GM23338 (cell line): ENCODE measurements around the gene CSTB. TPM values are rescaled to one million over a fixed set of nuclear protein-coding genes. Genes with fewer than 3 reads are reported as not detected.

Experiments used
- ATAC-seq: fragments of 200-7000 bp; cut with Tn5 transposase; 3 replicates; pipeline ENCODE4 v1.9.1; 2020
- DNase-seq: peaks from one replicate; pipeline ENCODE4 v3.0.0-alpha.2; 2015; ENCODE audit warnings: low spot score
- H2AFZ ChIP-seq: fragments of 200-600 bp; sonication (generic); 2 replicates; pipeline ENCODE4 v1.8.0; 2016; ENCODE audit warnings: antibody characterized with exemption, mild to moderate bottlenecking, moderate library complexity
- H3F3A ChIP-seq: fragments of 200-600 bp; sonication (generic); replicated peaks from 2 replicates; pipeline ENCODE4 v1.8.0; 2017; ENCODE audit warnings: antibody characterized with exemption, mixed run types, low read depth
- H3K27ac ChIP-seq: fragments of 200-600 bp; sonication (generic); 2 replicates; pipeline ENCODE4 v1.6.1; 2016; ENCODE audit warnings: low read depth
- H3K27me3 ChIP-seq: fragments of 200-600 bp; sonication (generic); 2 replicates; pipeline ENCODE4 v1.8.0; 2016; ENCODE audit warnings: mild to moderate bottlenecking, mixed run types, moderate library complexity; ENCODE audit not compliant: insufficient read depth
- H3K36me3 ChIP-seq: fragments of 200-600 bp; sonication (generic); 2 replicates; pipeline ENCODE4 v1.8.0; 2016; ENCODE audit warnings: mild to moderate bottlenecking; ENCODE audit not compliant: insufficient read depth
- H3K4me1 ChIP-seq: fragments of 200-600 bp; sonication (generic); 2 replicates; pipeline ENCODE4 v1.8.0; 2016; ENCODE audit warnings: mild to moderate bottlenecking, moderate library complexity; ENCODE audit not compliant: insufficient read depth
- H3K4me2 ChIP-seq: fragments of 200-600 bp; sonication (generic); 2 replicates; pipeline ENCODE4 v1.7.1; 2017; ENCODE audit warnings: mixed run types
- H3K4me3 ChIP-seq: fragments of 200-600 bp; sonication (generic); 2 replicates; pipeline ENCODE4 v1.6.1; 2016; ENCODE audit warnings: mixed run types
- H3K79me2 ChIP-seq: fragments of 200-600 bp; sonication (generic); replicated peaks from 2 replicates; pipeline ENCODE4 v1.8.0; 2017; ENCODE audit warnings: mild to moderate bottlenecking; ENCODE audit not compliant: insufficient read depth
- H3K9me2 ChIP-seq: fragments of 200-600 bp; sonication (generic); 2 replicates; pipeline ENCODE4 v1.8.0; 2017; ENCODE audit not compliant: insufficient read depth
- H4K20me1 ChIP-seq: fragments of 200-600 bp; sonication (generic); replicated peaks from 2 replicates; pipeline ENCODE4 v1.8.0; 2017; ENCODE audit warnings: mild to moderate bottlenecking; ENCODE audit not compliant: insufficient read depth
- H3K27ac Mint-ChIP-seq: 2 replicates; pipeline ENCODE4 v1.8.0; 2020; ENCODE audit warnings: inconsistent platforms, mild to moderate bottlenecking, moderate library complexity, mixed read lengths
- H3K27me3 Mint-ChIP-seq: 3 replicates; pipeline ENCODE4 v1.8.0; 2022; ENCODE audit warnings: low read depth, mild to moderate bottlenecking, moderate library complexity, mixed read lengths, inconsistent platforms; ENCODE audit not compliant: insufficient read depth, poor library complexity
- H3K36me3 Mint-ChIP-seq: 3 replicates; pipeline ENCODE4 v1.8.0; 2021; ENCODE audit warnings: low read depth, mild to moderate bottlenecking, inconsistent platforms, moderate library complexity, mixed read lengths
- H3K4me1 Mint-ChIP-seq: 3 replicates; pipeline ENCODE4 v1.8.0; 2020; ENCODE audit warnings: mild to moderate bottlenecking, inconsistent platforms, mixed read lengths
- H3K4me3 Mint-ChIP-seq: 3 replicates; pipeline ENCODE4 v1.8.0; 2021; ENCODE audit warnings: moderate library complexity, mild to moderate bottlenecking, inconsistent platforms, mixed read lengths
- H3K9me3 Mint-ChIP-seq: 3 replicates; pipeline ENCODE4 v1.8.0; 2020; ENCODE audit warnings: moderate library complexity, mild to moderate bottlenecking, inconsistent platforms, mixed read lengths
- CREB1 ChIP-seq: fragments of 250-450 bp; sonication (Bioruptor Pico); IDR thresholded peaks from 2 replicates; pipeline ENCODE4 v1.5.0; 2020; ENCODE audit warnings: low read depth, mild to moderate bottlenecking, moderate library complexity
- EZH2phosphoT487 ChIP-seq: fragments of 200-600 bp; sonication (generic); IDR thresholded peaks from one replicate; pipeline ENCODE4 v1.8.1; 2018; ENCODE audit warnings: antibody characterized with exemption; ENCODE audit not compliant: unreplicated experiment
- JUNB ChIP-seq: IDR thresholded peaks from one replicate; pipeline ENCODE4 v1.6.1; 2016; ENCODE audit warnings: antibody characterized with exemption; ENCODE audit not compliant: unreplicated experiment
- NANOG ChIP-seq: IDR thresholded peaks from 2 replicates; pipeline ENCODE4 v1.6.1; 2016; ENCODE audit warnings: antibody characterized with exemption, borderline replicate concordance
- POLR2AphosphoS5 ChIP-seq: IDR thresholded peaks from 2 replicates; pipeline ENCODE4 v1.6.1; 2016; ENCODE audit warnings: antibody characterized with exemption, low read depth
- STAT1 ChIP-seq: IDR thresholded peaks from one replicate; pipeline ENCODE4 v1.6.1; 2016; ENCODE audit warnings: antibody characterized with exemption; ENCODE audit not compliant: unreplicated experiment
- ZNF114 ChIP-seq: fragments of 250-450 bp; sonication (Bioruptor Pico); IDR thresholded peaks from 2 replicates; pipeline ENCODE4 v1.5.0; 2020; ENCODE audit warnings: mild to moderate bottlenecking, moderate library complexity
- ZNF331 ChIP-seq: fragments of 250-450 bp; sonication (Bioruptor Pico); IDR thresholded peaks from 2 replicates; pipeline ENCODE4 v1.5.0; 2020; ENCODE audit warnings: low read depth, mild to moderate bottlenecking, moderate library complexity
- polyA plus RNA-seq: library from polyadenylated mRNA; unstranded; fragments of >200 nt; fragmentation: Nextera tagmentation; extraction: Ambion mirVana; gene quantifications from 2 replicates; pipeline ENCODE4 v1.2.1, GENCODE V29; 2016
- total RNA-seq: library from RNA; depleted of rRNA; stranded (reverse); fragments of >200 nt; shearing (Covaris generic); gene quantifications from 2 replicates; pipeline ENCODE4 v1.2.3, GENCODE V29; 2014
- TF ChIP-seq, protein P1 (sequence below): IDR thresholded peaks from 2 replicates; pipeline ENCODE4 v1.6.1; 2016; ENCODE audit warnings: antibody characterized with exemption
- TF ChIP-seq, protein P2 (sequence below): IDR thresholded peaks from one replicate; pipeline ENCODE4 v1.6.1; 2018; ENCODE audit warnings: antibody characterized with exemption; ENCODE audit not compliant: unreplicated experiment

CSTB gene
- total and polyA plus RNA-seq, 2 experiments from 2014 or later, result 10.0 to 142 TPM

DNA sequence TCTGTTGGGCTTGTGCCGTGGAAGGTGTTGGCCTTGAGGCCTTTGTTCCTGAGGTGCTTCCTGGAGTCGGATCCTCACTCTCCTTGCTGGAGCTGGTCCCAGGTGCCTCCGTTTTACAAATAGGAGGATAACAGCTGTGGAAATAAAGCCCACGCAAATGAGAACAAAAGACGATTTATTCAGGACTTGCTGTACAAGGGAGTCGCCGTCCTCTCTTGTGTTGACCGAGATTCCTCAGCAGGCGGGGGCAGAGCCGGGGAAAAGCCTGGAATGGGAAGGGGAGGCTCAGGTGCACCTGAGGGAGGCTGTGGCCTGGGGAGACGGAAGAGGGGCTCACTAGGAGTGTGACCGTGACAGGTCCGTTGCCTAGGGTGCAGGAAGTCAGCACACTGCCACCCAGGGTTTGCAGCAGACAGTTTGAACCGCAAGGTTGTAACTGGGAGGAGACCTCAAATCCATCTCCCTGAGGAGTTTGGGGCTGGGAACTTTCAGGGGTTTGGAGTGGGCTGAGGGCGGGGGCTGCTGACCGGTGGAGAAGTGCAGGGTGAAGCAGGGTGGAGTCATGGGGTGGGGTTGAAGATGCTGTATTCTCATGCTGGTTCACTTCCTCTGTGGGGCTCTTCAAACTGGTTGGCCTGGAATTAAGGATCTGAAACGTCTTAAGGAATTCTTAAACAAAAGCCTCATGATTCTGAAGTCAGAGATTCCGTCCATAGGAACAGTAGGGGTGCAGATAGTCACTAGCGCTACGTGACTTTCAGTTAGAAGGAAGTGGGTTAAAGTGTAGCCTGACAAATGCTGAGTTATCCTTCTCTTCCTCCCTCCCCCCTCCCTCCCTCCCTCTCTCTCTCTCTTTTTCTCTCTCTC lies 2.6 kb upstream of the CSTB start:
- Histone ChIP-seq H3F3A (peaks cover 7% of the 10 kb centered on the region; the same call in 1 of the 2 replicates), H2AFZ (no peak overlapping the region), H3K36me3 (peaks cover 2% of the 10 kb centered on the region), H3K79me2 (peaks cover 16% of the 10 kb centered on the region), H3K4me1 (peaks cover 5% of the 10 kb centered on the region; the same call in 1 of the 2 replicates), H3K4me3 (no peak overlapping the region), H4K20me1 (no peaks in the 10 kb centered on the region), H3K9me2 (no peaks in the 10 kb centered on the region), H3K27ac (no peak overlapping the region; the same call in 1 of the 2 replicates), H3K27me3 (no peaks in the 10 kb centered on the region), H3K4me2 (0 out of 2 replicates have a peak overlapping the region, but pooled peaks have one; percentile 48)
- ATAC-seq (no peak), DNase-seq (peak; percentile 45)
- TF ChIP-seq STAT1 (no peak), EZH2phosphoT487 (no peak)
- Mint-ChIP-seq H3K36me3 (peaks cover 15% of the 10 kb centered on the region), H3K4me1 (peaks cover 24% of the 10 kb centered on the region), H3K27me3 (peaks cover 19% of the 10 kb centered on the region), H3K9me3 (no peaks in the 10 kb centered on the region; the same call in 2 of the 3 replicates), H3K27ac (peak overlapping the region; percentile 66; the same call in 1 of the 2 replicates), H3K4me3 (peak overlapping the region; percentile 39; the same call in 2 of the 3 replicates)

DNA sequence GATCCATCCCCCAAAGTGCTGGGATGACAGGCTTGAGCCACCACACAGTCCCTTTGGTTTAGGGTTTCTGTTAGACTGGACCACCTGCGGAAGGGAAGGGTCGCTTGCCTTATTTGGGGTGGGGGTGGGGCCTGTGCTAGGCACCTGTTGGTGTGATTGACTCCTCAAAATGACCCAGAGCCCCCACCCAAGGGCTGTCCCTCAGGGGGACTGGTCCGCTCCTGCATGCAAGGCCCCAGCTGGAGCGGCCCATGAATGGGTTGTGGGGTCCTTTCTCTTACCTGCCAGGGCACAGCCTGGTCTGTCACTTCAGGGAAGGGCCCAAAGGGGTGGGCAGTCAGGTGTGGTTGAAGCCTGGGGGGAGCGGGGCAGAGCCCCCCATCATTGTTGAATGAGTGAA lies 1.8 kb upstream of the CSTB start:
- Histone ChIP-seq H3K27me3 (no peaks in the 10 kb centered on the region), H3K4me3 (no peak overlapping the region), H3K4me2 (no peak overlapping the region), H3K9me2 (no peaks in the 10 kb centered on the region), H3K27ac (no peak overlapping the region), H3K36me3 (peaks cover 5% of the 10 kb centered on the region), H3K79me2 (peaks cover 16% of the 10 kb centered on the region), H4K20me1 (no peaks in the 10 kb centered on the region), H3K4me1 (peaks cover 7% of the 10 kb centered on the region), H2AFZ (no peak overlapping the region), H3F3A (peaks cover 11% of the 10 kb centered on the region; the same call in 1 of the 2 replicates)
- H3K4me1 Mint-ChIP-seq, result peaks cover 31% of the 10 kb centered on the region
- H3K27me3 Mint-ChIP-seq, result peaks cover 22% of the 10 kb centered on the region
- H3K27ac Mint-ChIP-seq, result no peak overlapping the region
- DNase-seq (no peak), ATAC-seq (no peak)
- H3K9me3 Mint-ChIP-seq, result no peaks in the 10 kb centered on the region; the same call in 2 of the 3 replicates
- peaks cover 22% of the 10 kb centered on the region for H3K36me3 Mint-ChIP-seq
- peak overlapping the region; percentile 62; the same call in 1 of the 3 replicates for H3K4me3 Mint-ChIP-seq
- TF ChIP-seq ZNF114 (CRISPR knock-in tag) (no peak), STAT1 (no peak), JUNB (no peak), NANOG (no peak), CREB1 (no peak), ZNF331 (no peak), POLR2AphosphoS5 (no peak)
- TF ChIP-seq, protein P1, sequence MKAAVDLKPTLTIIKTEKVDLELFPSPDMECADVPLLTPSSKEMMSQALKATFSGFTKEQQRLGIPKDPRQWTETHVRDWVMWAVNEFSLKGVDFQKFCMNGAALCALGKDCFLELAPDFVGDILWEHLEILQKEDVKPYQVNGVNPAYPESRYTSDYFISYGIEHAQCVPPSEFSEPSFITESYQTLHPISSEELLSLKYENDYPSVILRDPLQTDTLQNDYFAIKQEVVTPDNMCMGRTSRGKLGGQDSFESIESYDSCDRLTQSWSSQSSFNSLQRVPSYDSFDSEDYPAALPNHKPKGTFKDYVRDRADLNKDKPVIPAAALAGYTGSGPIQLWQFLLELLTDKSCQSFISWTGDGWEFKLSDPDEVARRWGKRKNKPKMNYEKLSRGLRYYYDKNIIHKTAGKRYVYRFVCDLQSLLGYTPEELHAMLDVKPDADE, result no peak
- TF ChIP-seq, protein P2, sequence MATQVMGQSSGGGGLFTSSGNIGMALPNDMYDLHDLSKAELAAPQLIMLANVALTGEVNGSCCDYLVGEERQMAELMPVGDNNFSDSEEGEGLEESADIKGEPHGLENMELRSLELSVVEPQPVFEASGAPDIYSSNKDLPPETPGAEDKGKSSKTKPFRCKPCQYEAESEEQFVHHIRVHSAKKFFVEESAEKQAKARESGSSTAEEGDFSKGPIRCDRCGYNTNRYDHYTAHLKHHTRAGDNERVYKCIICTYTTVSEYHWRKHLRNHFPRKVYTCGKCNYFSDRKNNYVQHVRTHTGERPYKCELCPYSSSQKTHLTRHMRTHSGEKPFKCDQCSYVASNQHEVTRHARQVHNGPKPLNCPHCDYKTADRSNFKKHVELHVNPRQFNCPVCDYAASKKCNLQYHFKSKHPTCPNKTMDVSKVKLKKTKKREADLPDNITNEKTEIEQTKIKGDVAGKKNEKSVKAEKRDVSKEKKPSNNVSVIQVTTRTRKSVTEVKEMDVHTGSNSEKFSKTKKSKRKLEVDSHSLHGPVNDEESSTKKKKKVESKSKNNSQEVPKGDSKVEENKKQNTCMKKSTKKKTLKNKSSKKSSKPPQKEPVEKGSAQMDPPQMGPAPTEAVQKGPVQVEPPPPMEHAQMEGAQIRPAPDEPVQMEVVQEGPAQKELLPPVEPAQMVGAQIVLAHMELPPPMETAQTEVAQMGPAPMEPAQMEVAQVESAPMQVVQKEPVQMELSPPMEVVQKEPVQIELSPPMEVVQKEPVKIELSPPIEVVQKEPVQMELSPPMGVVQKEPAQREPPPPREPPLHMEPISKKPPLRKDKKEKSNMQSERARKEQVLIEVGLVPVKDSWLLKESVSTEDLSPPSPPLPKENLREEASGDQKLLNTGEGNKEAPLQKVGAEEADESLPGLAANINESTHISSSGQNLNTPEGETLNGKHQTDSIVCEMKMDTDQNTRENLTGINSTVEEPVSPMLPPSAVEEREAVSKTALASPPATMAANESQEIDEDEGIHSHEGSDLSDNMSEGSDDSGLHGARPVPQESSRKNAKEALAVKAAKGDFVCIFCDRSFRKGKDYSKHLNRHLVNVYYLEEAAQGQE, result no peak
